GM23338 (cell line): ENCODE measurements around the gene CORO1C. TPM values are rescaled to one million over a fixed set of nuclear protein-coding genes. Genes with fewer than 3 reads are reported as not detected.
A peak's percentile ranks its signal among the peaks of the same experiment; 100 is the strongest.

Source experiments
- ATAC-seq: fragments of 200-7000 bp; cut with Tn5 transposase; 3 replicates; pipeline ENCODE4 v1.9.1; 2020
- DNase-seq: peaks from one replicate; pipeline ENCODE4 v3.0.0-alpha.2; 2015; ENCODE audit warnings: low spot score
- H2AFZ ChIP-seq: fragments of 200-600 bp; sonication (generic); 2 replicates; pipeline ENCODE4 v1.8.0; 2016; ENCODE audit warnings: antibody characterized with exemption, mild to moderate bottlenecking, moderate library complexity
- H3F3A ChIP-seq: fragments of 200-600 bp; sonication (generic); replicated peaks from 2 replicates; pipeline ENCODE4 v1.8.0; 2017; ENCODE audit warnings: antibody characterized with exemption, mixed run types, low read depth
- H3K27ac ChIP-seq: fragments of 200-600 bp; sonication (generic); 2 replicates; pipeline ENCODE4 v1.6.1; 2016; ENCODE audit warnings: low read depth
- H3K27me3 ChIP-seq: fragments of 200-600 bp; sonication (generic); 2 replicates; pipeline ENCODE4 v1.8.0; 2016; ENCODE audit warnings: mild to moderate bottlenecking, mixed run types, moderate library complexity; ENCODE audit not compliant: insufficient read depth
- H3K36me3 ChIP-seq: fragments of 200-600 bp; sonication (generic); 2 replicates; pipeline ENCODE4 v1.8.0; 2016; ENCODE audit warnings: mild to moderate bottlenecking; ENCODE audit not compliant: insufficient read depth
- H3K4me1 ChIP-seq: fragments of 200-600 bp; sonication (generic); 2 replicates; pipeline ENCODE4 v1.8.0; 2016; ENCODE audit warnings: mild to moderate bottlenecking, moderate library complexity; ENCODE audit not compliant: insufficient read depth
- H3K4me2 ChIP-seq: fragments of 200-600 bp; sonication (generic); 2 replicates; pipeline ENCODE4 v1.7.1; 2017; ENCODE audit warnings: mixed run types
- H3K4me3 ChIP-seq: fragments of 200-600 bp; sonication (generic); 2 replicates; pipeline ENCODE4 v1.6.1; 2016; ENCODE audit warnings: mixed run types
- H3K79me2 ChIP-seq: fragments of 200-600 bp; sonication (generic); replicated peaks from 2 replicates; pipeline ENCODE4 v1.8.0; 2017; ENCODE audit warnings: mild to moderate bottlenecking; ENCODE audit not compliant: insufficient read depth
- H3K9me2 ChIP-seq: fragments of 200-600 bp; sonication (generic); 2 replicates; pipeline ENCODE4 v1.8.0; 2017; ENCODE audit not compliant: insufficient read depth
- H4K20me1 ChIP-seq: fragments of 200-600 bp; sonication (generic); replicated peaks from 2 replicates; pipeline ENCODE4 v1.8.0; 2017; ENCODE audit warnings: mild to moderate bottlenecking; ENCODE audit not compliant: insufficient read depth
- H3K27ac Mint-ChIP-seq: 2 replicates; pipeline ENCODE4 v1.8.0; 2020; ENCODE audit warnings: inconsistent platforms, mild to moderate bottlenecking, moderate library complexity, mixed read lengths
- H3K27me3 Mint-ChIP-seq: 3 replicates; pipeline ENCODE4 v1.8.0; 2022; ENCODE audit warnings: low read depth, mild to moderate bottlenecking, moderate library complexity, mixed read lengths, inconsistent platforms; ENCODE audit not compliant: insufficient read depth, poor library complexity
- H3K36me3 Mint-ChIP-seq: 3 replicates; pipeline ENCODE4 v1.8.0; 2021; ENCODE audit warnings: low read depth, mild to moderate bottlenecking, inconsistent platforms, moderate library complexity, mixed read lengths
- H3K4me1 Mint-ChIP-seq: 3 replicates; pipeline ENCODE4 v1.8.0; 2020; ENCODE audit warnings: mild to moderate bottlenecking, inconsistent platforms, mixed read lengths
- H3K4me3 Mint-ChIP-seq: 3 replicates; pipeline ENCODE4 v1.8.0; 2021; ENCODE audit warnings: moderate library complexity, mild to moderate bottlenecking, inconsistent platforms, mixed read lengths
- H3K9me3 Mint-ChIP-seq: 3 replicates; pipeline ENCODE4 v1.8.0; 2020; ENCODE audit warnings: moderate library complexity, mild to moderate bottlenecking, inconsistent platforms, mixed read lengths
- EZH2 ChIP-seq: fragments of 200-600 bp; sonication (generic); IDR thresholded peaks from one replicate; pipeline ENCODE4 v1.8.0; 2017; ENCODE audit warnings: antibody characterized with exemption, mild to moderate bottlenecking, low read depth; ENCODE audit not compliant: unreplicated experiment
- EZH2phosphoT487 ChIP-seq: fragments of 200-600 bp; sonication (generic); IDR thresholded peaks from one replicate; pipeline ENCODE4 v1.8.1; 2018; ENCODE audit warnings: antibody characterized with exemption; ENCODE audit not compliant: unreplicated experiment
- NANOG ChIP-seq: IDR thresholded peaks from 2 replicates; pipeline ENCODE4 v1.6.1; 2016; ENCODE audit warnings: antibody characterized with exemption, borderline replicate concordance
- POLR2AphosphoS5 ChIP-seq: IDR thresholded peaks from 2 replicates; pipeline ENCODE4 v1.6.1; 2016; ENCODE audit warnings: antibody characterized with exemption, low read depth
- REST ChIP-seq: IDR thresholded peaks from one replicate; pipeline ENCODE4 v1.6.1; 2018; ENCODE audit warnings: antibody characterized with exemption; ENCODE audit not compliant: unreplicated experiment
- STAT1 ChIP-seq: IDR thresholded peaks from one replicate; pipeline ENCODE4 v1.6.1; 2016; ENCODE audit warnings: antibody characterized with exemption; ENCODE audit not compliant: unreplicated experiment
- ZNF114 ChIP-seq: fragments of 250-450 bp; sonication (Bioruptor Pico); IDR thresholded peaks from 2 replicates; pipeline ENCODE4 v1.5.0; 2020; ENCODE audit warnings: mild to moderate bottlenecking, moderate library complexity
- polyA plus RNA-seq: library from polyadenylated mRNA; unstranded; fragments of >200 nt; fragmentation: Nextera tagmentation; extraction: Ambion mirVana; gene quantifications from 2 replicates; pipeline ENCODE4 v1.2.1, GENCODE V29; 2016
- total RNA-seq: library from RNA; depleted of rRNA; stranded (reverse); fragments of >200 nt; shearing (Covaris generic); gene quantifications from 2 replicates; pipeline ENCODE4 v1.2.3, GENCODE V29; 2014
- TF ChIP-seq, protein P1 (sequence below): fragments of 250-450 bp; sonication (Bioruptor Pico); IDR thresholded peaks from 2 replicates; pipeline ENCODE4 v1.5.0; 2020; ENCODE audit warnings: mild to moderate bottlenecking, moderate library complexity
- TF ChIP-seq, protein P2 (sequence below): IDR thresholded peaks from 2 replicates; pipeline ENCODE4 v1.6.1; 2016; ENCODE audit warnings: antibody characterized with exemption

CORO1C gene
- total and polyA plus RNA-seq, 2 experiments from 2014 or later = 59.2 to 89.5 TPM

GRCh38 chr12:108714866-108715265, 16.5 kb downstream of the CORO1C start:
- Histone ChIP-seq H3K79me2 (peaks cover 95% of the 10 kb centered on the region), H4K20me1 (no peaks in the 10 kb centered on the region), H2AFZ (no peak overlapping the region), H3K9me2 (no peaks in the 10 kb centered on the region), H3F3A (no peaks in the 10 kb centered on the region), H3K27ac (peak overlapping the region; percentile 64), H3K4me3 (no peak overlapping the region), H3K4me2 (peak overlapping the region; percentile 71), H3K4me1 (peaks cover 45% of the 10 kb centered on the region), H3K36me3 (no peaks in the 10 kb centered on the region), H3K27me3 (no peaks in the 10 kb centered on the region)
- Mint-ChIP-seq H3K27ac (peak overlapping the region; percentile 74; the same call in 1 of the 2 replicates), H3K4me3 (no peak overlapping the region), H3K27me3 (peaks cover 2% of the 10 kb centered on the region), H3K36me3 (no peaks in the 10 kb centered on the region), H3K9me3 (no peaks in the 10 kb centered on the region), H3K4me1 (peaks cover 50% of the 10 kb centered on the region)
- ATAC-seq = no peak; the same call in 2 of the 3 replicates
- TF ChIP-seq NANOG (no peak), POLR2AphosphoS5 (no peak)
- no peak for DNase-seq

DNA sequence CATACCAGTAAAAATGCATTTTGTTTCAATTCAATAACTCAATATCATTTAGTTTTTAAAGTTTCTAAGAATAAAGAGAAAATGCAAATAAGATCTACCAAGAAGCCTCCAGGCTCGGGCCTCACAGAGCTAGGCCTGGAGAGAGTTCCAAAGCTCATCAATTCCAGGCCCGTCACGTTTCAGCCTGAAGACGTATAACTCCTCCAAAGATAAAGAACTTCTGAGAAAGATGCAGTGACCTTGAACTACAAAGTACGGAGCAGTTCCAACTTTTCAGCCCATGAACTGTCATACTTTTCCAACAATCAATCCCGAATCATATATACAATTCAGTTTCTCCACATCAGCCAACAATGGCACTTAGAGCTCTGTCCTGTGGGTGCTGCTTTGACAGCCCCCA, 17.8 kb downstream of the CORO1C start:
- H3K79me2 ChIP-seq = peaks cover 95% of the 10 kb centered on the region
- no peak overlapping the region for H3K4me3 ChIP-seq
- ATAC-seq = no peak
- H3K27ac ChIP-seq = peak overlapping the region; percentile 34; the same call in 1 of the 2 replicates
- H3K4me1 Mint-ChIP-seq = peaks cover 47% of the 10 kb centered on the region
- no peaks in the 10 kb centered on the region for H3K27me3 ChIP-seq
- peaks cover 45% of the 10 kb centered on the region for H3K4me1 ChIP-seq
- no peaks in the 10 kb centered on the region for H3F3A ChIP-seq
- H3K36me3 ChIP-seq = no peaks in the 10 kb centered on the region
- peak overlapping the region; percentile 36; the same call in 1 of the 2 replicates for H3K4me2 ChIP-seq
- H3K36me3 Mint-ChIP-seq = no peaks in the 10 kb centered on the region
- no peak overlapping the region for H2AFZ ChIP-seq
- H3K27ac Mint-ChIP-seq = peak overlapping the region; percentile 52; the same call in 1 of the 2 replicates
- H3K9me2 ChIP-seq = no peaks in the 10 kb centered on the region
- no peak for TF ChIP-seq POLR2AphosphoS5
- no peak for TF ChIP-seq ZNF114 (CRISPR knock-in tag)
- TF ChIP-seq EZH2phosphoT487 = no peak
- TF ChIP-seq REST = no peak
- TF ChIP-seq EZH2 = no peak
- TF ChIP-seq, protein P1, sequence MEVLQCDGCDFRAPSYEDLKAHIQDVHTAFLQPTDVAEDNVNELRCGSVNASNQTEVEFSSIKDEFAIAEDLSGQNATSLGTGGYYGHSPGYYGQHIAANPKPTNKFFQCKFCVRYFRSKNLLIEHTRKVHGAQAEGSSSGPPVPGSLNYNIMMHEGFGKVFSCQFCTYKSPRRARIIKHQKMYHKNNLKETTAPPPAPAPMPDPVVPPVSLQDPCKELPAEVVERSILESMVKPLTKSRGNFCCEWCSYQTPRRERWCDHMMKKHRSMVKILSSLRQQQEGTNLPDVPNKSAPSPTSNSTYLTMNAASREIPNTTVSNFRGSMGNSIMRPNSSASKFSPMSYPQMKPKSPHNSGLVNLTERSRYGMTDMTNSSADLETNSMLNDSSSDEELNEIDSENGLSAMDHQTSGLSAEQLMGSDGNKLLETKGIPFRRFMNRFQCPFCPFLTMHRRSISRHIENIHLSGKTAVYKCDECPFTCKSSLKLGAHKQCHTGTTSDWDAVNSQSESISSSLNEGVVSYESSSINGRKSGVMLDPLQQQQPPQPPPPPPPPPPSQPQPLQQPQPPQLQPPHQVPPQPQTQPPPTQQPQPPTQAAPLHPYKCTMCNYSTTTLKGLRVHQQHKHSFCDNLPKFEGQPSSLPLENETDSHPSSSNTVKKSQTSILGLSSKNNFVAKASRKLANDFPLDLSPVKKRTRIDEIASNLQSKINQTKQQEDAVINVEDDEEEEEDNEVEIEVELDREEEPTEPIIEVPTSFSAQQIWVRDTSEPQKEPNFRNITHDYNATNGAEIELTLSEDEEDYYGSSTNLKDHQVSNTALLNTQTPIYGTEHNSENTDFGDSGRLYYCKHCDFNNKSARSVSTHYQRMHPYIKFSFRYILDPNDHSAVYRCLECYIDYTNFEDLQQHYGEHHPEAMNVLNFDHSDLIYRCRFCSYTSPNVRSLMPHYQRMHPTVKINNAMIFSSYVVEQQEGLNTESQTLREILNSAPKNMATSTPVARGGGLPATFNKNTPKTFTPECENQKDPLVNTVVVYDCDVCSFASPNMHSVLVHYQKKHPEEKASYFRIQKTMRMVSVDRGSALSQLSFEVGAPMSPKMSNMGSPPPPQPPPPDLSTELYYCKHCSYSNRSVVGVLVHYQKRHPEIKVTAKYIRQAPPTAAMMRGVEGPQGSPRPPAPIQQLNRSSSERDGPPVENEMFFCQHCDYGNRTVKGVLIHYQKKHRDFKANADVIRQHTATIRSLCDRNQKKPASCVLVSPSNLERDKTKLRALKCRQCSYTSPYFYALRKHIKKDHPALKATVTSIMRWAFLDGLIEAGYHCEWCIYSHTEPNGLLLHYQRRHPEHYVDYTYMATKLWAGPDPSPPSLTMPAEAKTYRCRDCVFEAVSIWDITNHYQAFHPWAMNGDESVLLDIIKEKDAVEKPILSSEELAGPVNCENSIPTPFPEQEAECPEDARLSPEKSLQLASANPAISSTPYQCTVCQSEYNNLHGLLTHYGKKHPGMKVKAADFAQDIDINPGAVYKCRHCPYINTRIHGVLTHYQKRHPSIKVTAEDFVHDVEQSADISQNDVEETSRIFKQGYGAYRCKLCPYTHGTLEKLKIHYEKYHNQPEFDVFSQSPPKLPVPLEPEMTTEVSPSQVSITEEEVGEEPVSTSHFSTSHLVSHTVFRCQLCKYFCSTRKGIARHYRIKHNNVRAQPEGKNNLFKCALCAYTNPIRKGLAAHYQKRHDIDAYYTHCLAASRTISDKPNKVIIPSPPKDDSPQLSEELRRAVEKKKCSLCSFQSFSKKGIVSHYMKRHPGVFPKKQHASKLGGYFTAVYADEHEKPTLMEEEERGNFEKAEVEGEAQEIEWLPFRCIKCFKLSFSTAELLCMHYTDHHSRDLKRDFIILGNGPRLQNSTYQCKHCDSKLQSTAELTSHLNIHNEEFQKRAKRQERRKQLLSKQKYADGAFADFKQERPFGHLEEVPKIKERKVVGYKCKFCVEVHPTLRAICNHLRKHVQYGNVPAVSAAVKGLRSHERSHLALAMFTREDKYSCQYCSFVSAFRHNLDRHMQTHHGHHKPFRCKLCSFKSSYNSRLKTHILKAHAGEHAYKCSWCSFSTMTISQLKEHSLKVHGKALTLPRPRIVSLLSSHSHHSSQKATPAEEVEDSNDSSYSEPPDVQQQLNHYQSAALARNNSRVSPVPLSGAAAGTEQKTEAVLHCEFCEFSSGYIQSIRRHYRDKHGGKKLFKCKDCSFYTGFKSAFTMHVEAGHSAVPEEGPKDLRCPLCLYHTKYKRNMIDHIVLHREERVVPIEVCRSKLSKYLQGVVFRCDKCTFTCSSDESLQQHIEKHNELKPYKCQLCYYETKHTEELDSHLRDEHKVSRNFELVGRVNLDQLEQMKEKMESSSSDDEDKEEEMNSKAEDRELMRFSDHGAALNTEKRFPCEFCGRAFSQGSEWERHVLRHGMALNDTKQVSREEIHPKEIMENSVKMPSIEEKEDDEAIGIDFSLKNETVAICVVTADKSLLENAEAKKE (CRISPR knock-in tag) = no peak
- TF ChIP-seq, protein P2, sequence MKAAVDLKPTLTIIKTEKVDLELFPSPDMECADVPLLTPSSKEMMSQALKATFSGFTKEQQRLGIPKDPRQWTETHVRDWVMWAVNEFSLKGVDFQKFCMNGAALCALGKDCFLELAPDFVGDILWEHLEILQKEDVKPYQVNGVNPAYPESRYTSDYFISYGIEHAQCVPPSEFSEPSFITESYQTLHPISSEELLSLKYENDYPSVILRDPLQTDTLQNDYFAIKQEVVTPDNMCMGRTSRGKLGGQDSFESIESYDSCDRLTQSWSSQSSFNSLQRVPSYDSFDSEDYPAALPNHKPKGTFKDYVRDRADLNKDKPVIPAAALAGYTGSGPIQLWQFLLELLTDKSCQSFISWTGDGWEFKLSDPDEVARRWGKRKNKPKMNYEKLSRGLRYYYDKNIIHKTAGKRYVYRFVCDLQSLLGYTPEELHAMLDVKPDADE = no peak
- TF ChIP-seq STAT1 = no peak
- DNase-seq = no peak
- H3K27me3 Mint-ChIP-seq = peaks cover 2% of the 10 kb centered on the region
- no peak overlapping the region for H3K4me3 Mint-ChIP-seq
- H3K9me3 Mint-ChIP-seq = no peaks in the 10 kb centered on the region
- H4K20me1 ChIP-seq = no peaks in the 10 kb centered on the region
